NB4 (cell line): ENCODE measurements around the gene ZNF827.

Source experiments
- POLR2A ChIP-seq: IDR thresholded peaks from 2 replicates; pipeline ENCODE4 v1.6.1; 2011; ENCODE audit warnings: mild to moderate bottlenecking; ENCODE audit not compliant: insufficient read length; ENCODE audit errors: extremely low read depth
- TF ChIP-seq, protein P1 (sequence below): IDR thresholded peaks from one replicate; pipeline ENCODE4 v1.5.1; 2012; ENCODE audit warnings: low read depth, low read length
- TF ChIP-seq, protein P2 (sequence below): IDR thresholded peaks from 2 replicates; pipeline ENCODE4 v1.6.1; 2011; ENCODE audit warnings: low read depth, low read length

DNA sequence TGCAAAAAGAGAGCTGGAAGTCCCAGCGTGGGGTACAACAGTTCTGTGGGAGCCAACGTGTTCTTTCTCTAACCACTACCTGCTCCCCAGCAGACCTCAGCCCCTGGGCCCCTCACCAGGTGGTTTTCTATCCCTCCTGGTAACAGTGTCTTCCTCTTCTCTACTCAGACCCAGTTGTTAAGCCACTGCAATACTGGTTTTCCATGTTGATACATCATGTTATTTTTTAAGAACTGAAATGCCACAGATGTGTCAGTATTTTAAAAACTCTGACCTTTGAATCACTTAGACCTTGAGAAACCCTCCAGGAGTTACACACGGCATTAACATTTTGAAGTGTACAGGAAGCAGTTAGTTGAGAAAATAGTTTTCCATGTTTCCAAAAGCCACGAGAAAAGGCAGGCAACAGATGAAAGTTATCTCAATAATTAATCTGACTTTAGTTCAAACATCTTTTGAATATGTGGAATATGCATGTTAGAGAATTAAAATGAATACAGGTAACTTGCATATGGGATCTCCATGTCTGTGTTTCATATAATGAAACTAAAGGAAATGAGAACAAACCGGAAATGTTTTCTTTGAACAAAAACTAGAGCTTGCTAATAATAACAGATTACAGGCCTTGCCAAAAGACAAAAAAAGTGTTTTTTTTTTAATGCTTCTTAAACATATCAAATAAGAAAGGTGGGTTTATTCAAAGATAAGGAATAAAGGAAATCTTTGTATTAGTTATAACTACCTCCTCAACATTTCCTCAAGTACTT is 108.8 kb downstream of the ZNF827 start:
- TF ChIP-seq, protein P1, sequence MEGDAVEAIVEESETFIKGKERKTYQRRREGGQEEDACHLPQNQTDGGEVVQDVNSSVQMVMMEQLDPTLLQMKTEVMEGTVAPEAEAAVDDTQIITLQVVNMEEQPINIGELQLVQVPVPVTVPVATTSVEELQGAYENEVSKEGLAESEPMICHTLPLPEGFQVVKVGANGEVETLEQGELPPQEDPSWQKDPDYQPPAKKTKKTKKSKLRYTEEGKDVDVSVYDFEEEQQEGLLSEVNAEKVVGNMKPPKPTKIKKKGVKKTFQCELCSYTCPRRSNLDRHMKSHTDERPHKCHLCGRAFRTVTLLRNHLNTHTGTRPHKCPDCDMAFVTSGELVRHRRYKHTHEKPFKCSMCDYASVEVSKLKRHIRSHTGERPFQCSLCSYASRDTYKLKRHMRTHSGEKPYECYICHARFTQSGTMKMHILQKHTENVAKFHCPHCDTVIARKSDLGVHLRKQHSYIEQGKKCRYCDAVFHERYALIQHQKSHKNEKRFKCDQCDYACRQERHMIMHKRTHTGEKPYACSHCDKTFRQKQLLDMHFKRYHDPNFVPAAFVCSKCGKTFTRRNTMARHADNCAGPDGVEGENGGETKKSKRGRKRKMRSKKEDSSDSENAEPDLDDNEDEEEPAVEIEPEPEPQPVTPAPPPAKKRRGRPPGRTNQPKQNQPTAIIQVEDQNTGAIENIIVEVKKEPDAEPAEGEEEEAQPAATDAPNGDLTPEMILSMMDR, result no peak
- TF ChIP-seq POLR2A, result no peak
- TF ChIP-seq, protein P2, sequence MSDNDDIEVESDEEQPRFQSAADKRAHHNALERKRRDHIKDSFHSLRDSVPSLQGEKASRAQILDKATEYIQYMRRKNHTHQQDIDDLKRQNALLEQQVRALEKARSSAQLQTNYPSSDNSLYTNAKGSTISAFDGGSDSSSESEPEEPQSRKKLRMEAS, result no peak
